Measurements from ENCODE around the gene GPR65.

Gene GPR65

DNA sequence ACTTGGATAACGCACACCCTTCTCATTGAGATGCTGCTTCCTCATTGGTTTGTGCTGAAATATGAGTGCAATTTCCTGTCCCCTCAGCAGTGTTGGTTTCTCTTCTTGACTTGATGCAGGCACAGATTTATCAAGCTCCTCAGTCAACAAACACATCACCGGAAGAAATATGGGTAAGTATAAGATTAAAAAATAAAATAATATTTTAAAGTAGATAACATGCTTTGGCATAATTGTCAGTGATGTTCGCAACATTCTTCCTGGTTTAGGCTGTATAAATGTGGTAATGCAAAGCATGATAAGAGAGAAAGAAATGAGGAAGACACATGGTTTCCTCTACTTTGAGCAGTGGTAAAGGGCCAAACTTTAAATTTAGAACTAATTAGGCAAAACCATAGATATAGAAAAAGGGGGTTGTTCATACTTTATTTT, at the start of gene GPR65:
TSS of gene GPR65 (plus strand) at position 86 of the 432 bp plus-strand sequence. CDS start 5,713 bp downstream, outside the sequence.
- H3K9me3 Mint-ChIP-seq, result peaks cover 2% of the 10 kb centered on the region
- H3K4me1 Mint-ChIP-seq, result peaks cover 54% of the 10 kb centered on the region
- peaks cover 32% of the 10 kb centered on the region for H3K36me3 Mint-ChIP-seq
- H3K4me3 Mint-ChIP-seq, result peak within 1 kb of the TSS; percentile 90
- H3K27ac Mint-ChIP-seq, result peak within 1 kb of the TSS; percentile 97
- H3K27me3 Mint-ChIP-seq, result no peaks in the 10 kb centered on the region
- DNase-seq, result peak; percentile 49
- CTCF ChIA-PET, result interaction anchor here (1.7 kb wide), 1 partner anchor 12 kb away, joined by 10 read pairs; the partner anchor contains the start of gene GALC

DNA sequence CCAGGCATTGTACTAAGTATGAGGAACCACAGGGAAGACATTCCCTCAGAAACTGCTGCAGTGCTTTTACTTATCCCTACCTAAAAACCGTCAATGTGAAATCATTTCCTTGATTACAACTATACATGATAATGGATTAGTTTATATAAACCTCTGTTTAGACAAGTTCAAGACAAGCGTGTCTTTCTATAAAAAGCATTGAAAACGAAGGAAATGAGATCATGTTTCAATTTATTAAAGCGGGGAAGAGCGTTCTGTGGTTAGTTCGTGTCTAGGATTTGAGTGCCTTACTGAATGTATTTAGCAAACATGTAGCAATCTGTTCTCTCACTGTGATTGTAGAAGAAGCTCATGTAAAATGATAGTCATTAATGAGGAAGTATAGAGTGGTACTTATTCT, 49.4 kb upstream of the GPR65 start:
- peaks cover 48% of the 10 kb centered on the region for H3K4me1 Mint-ChIP-seq
- peaks cover 2% of the 10 kb centered on the region for H3K9me3 Mint-ChIP-seq
- H3K27ac Mint-ChIP-seq, result no peak overlapping the region
- H3K36me3 Mint-ChIP-seq, result peaks cover 35% of the 10 kb centered on the region
- H3K27me3 Mint-ChIP-seq, result no peaks in the 10 kb centered on the region
- H3K4me3 Mint-ChIP-seq, result no peak overlapping the region
- CTCF ChIA-PET, result interaction anchor here (1.0 kb wide), 1 partner anchor 10 kb away, joined by 3 read pairs; no protein-coding TSS in a partner anchor
- DNase-seq, result no peak

- Mint-ChIP-seq H3K27ac (no peak overlapping the region), H3K36me3 (peaks cover 53% of the 10 kb centered on the region), H3K27me3 (no peaks in the 10 kb centered on the region), H3K4me3 (no peak overlapping the region), H3K4me1 (peaks cover 17% of the 10 kb centered on the region), H3K9me3 (peaks cover 2% of the 10 kb centered on the region)
- no peak for DNase-seq
- CTCF ChIA-PET, result no interaction called here
These were observed 44.7 kb upstream of the GPR65 start for GRCh38 chr14:87960013-87960787.

- peaks cover 11% of the 10 kb centered on the region for H3K4me1 Mint-ChIP-seq
- CTCF ChIA-PET, result no interaction called here
- no peak overlapping the region for H3K27ac Mint-ChIP-seq
- DNase-seq, result no peak
- H3K27me3 Mint-ChIP-seq, result no peaks in the 10 kb centered on the region
- H3K36me3 Mint-ChIP-seq, result peaks cover 54% of the 10 kb centered on the region
- peaks cover 2% of the 10 kb centered on the region for H3K9me3 Mint-ChIP-seq
- H3K4me3 Mint-ChIP-seq, result no peak overlapping the region
These were observed 43.7 kb upstream of the GPR65 start for GRCh38 chr14:87961246-87961645.

DNA sequence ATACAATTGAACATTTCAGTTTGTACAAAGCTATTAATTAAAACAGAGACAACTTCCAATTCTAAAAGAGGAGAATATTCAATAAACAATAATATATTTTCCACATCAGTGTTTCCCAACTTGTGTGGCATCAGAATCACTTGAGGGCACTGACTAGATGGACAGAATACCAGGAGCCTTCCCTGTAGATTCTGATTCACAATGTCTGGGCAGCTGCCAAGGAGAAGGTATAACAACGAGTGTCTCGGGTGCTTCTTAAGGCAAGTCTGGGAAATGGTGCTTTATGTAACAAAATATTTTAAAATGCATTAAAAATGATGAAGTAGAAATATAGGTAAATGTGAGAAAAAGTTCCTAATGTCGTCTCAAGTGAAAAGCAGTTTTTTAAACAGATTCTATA, 38.1 kb upstream of the GPR65 start:
- DNase-seq, result no peak
- peaks cover 37% of the 10 kb centered on the region for H3K36me3 Mint-ChIP-seq

GRCh38 chr14:87967496-87967895, 37.4 kb upstream of the GPR65 start:
- Mint-ChIP-seq H3K9me3 (no peaks in the 10 kb centered on the region), H3K27ac (no peak overlapping the region), H3K4me3 (no peak overlapping the region), H3K27me3 (no peaks in the 10 kb centered on the region), H3K36me3 (peaks cover 35% of the 10 kb centered on the region), H3K4me1 (no peaks in the 10 kb centered on the region)
- CTCF ChIA-PET, result interaction anchor here (1.7 kb wide), 1 partner anchor 201 kb away, joined by 3 read pairs; no protein-coding TSS in a partner anchor
- DNase-seq, result no peak

More for the DNA sequence above, 38.1 kb upstream of the GPR65 start:
- Mint-ChIP-seq H3K4me3 (no peak overlapping the region), H3K27ac (no peak overlapping the region), H3K9me3 (no peaks in the 10 kb centered on the region), H3K27me3 (no peaks in the 10 kb centered on the region), H3K4me1 (no peaks in the 10 kb centered on the region)
- CTCF ChIA-PET, result interaction anchor here (1.0 kb wide), 1 partner anchor 21 kb away, joined by 3 read pairs; no protein-coding TSS in a partner anchor

GRCh38 chr14:87971010-87971409, 33.9 kb upstream of the GPR65 start:
- no peak for DNase-seq
- Mint-ChIP-seq H3K9me3 (no peaks in the 10 kb centered on the region), H3K4me1 (no peaks in the 10 kb centered on the region), H3K27me3 (no peaks in the 10 kb centered on the region), H3K36me3 (peaks cover 27% of the 10 kb centered on the region), H3K27ac (no peak overlapping the region), H3K4me3 (no peak overlapping the region)
- CTCF ChIA-PET, result no interaction called here

DNA sequence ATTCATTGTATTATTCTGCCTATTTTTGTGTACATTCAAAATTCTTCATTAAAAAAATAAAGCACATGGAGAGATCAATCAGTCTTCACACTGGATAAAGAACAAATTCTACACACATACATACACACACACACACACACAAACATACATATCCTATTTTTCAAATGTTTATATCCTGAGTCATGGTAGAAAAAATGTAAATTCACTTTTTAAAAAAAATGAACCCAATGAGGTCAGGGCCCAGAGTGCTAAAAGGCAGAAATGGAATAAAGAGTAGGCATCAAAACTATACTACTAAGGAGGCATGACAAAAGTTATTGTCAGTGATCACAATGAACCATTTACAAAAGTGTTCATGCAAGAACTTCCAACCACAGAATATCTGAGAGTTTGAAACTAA, 29.3 kb upstream of the GPR65 start:
- H3K4me3 Mint-ChIP-seq, result no peak overlapping the region
- CTCF ChIA-PET, result no interaction called here
- no peak for DNase-seq
- H3K9me3 Mint-ChIP-seq, result no peaks in the 10 kb centered on the region
- no peak overlapping the region for H3K27ac Mint-ChIP-seq
- H3K36me3 Mint-ChIP-seq, result peaks cover 31% of the 10 kb centered on the region
- H3K4me1 Mint-ChIP-seq, result no peaks in the 10 kb centered on the region
- no peaks in the 10 kb centered on the region for H3K27me3 Mint-ChIP-seq

DNA sequence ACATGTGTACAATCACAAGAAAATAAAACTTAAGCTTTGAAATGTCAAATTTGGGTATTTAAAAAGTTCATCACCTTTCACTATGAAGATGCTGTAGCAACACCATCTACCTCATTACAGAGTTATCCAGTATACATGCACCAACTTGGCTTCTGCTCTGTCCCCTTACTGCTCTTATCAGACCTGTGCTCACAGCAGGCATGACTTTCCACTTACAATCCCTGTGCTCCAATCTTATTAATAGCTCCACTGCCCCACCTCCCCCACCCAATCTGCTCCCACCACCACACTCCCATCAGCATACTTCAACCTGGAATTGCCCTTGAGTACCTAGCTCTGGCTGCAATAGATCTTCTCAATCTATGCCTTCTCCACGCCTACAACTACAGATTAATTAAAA, 25.2 kb upstream of the GPR65 start:
- CTCF ChIA-PET, result no interaction called here
- H3K27ac Mint-ChIP-seq, result no peak overlapping the region

DNA sequence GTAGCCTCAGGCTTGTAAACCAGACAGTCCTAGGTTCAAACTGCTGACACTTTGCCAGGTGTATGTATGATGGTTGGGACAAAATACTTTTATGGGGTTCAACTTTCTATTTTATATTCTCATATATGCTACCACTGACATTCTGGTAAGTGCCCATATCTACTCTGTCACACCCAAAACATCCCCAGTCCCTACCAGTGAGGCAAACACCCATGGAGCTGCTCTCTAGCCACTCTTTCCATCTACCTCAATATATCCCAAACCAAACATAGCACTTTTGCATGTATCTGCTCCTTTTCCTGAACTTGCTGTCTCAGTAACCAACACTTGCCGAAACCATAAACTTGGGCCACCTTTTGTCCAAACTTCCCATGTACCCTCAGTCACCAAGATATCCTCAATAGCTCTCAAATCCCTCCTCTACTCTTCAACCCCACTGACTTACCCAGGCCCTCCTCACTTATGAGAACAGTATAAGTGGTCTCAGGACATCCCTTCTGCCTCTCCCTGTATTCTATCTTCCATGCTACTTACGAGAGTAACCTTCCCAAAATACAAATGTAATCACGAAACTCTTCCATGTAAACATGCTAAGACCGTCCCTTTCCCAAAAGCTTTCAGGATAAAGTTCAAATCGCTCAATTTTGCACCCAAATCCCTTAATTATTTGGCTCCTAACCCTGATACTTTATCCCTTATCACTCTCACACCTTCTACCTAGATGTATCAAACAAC, 15.5 kb upstream of the GPR65 start:
- Mint-ChIP-seq H3K27ac (no peak overlapping the region), H3K4me1 (peaks cover 31% of the 10 kb centered on the region), H3K4me3 (no peak overlapping the region), H3K9me3 (no peaks in the 10 kb centered on the region), H3K36me3 (peaks cover 9% of the 10 kb centered on the region), H3K27me3 (no peaks in the 10 kb centered on the region)
- DNase-seq, result no peak
- CTCF ChIA-PET, result no interaction called here

More for the DNA sequence above, 25.2 kb upstream of the GPR65 start:
- no peaks in the 10 kb centered on the region for H3K4me1 Mint-ChIP-seq
- H3K9me3 Mint-ChIP-seq, result no peaks in the 10 kb centered on the region
- no peaks in the 10 kb centered on the region for H3K27me3 Mint-ChIP-seq
- H3K36me3 Mint-ChIP-seq, result peaks cover 37% of the 10 kb centered on the region
- H3K4me3 Mint-ChIP-seq, result no peak overlapping the region
- DNase-seq, result no peak

GRCh38 chr14:87989956-87990299, 15.0 kb upstream of the GPR65 start:
- peaks cover 36% of the 10 kb centered on the region for H3K4me1 Mint-ChIP-seq

GRCh38 chr14:87990682-87991081, 14.3 kb upstream of the GPR65 start:
- no peaks in the 10 kb centered on the region for H3K9me3 Mint-ChIP-seq
- CTCF ChIA-PET, result no interaction called here
- no peak overlapping the region for H3K27ac Mint-ChIP-seq
- peaks cover 10% of the 10 kb centered on the region for H3K36me3 Mint-ChIP-seq
- H3K27me3 Mint-ChIP-seq, result no peaks in the 10 kb centered on the region
- peaks cover 44% of the 10 kb centered on the region for H3K4me1 Mint-ChIP-seq
- H3K4me3 Mint-ChIP-seq, result no peak overlapping the region
- no peak for DNase-seq

More at GRCh38 chr14:87989956-87990299, 15.0 kb upstream of the GPR65 start:
- CTCF ChIA-PET, result no interaction called here
- H3K27ac Mint-ChIP-seq, result no peak overlapping the region
- DNase-seq, result no peak
- peaks cover 10% of the 10 kb centered on the region for H3K36me3 Mint-ChIP-seq
- no peak overlapping the region for H3K4me3 Mint-ChIP-seq
- H3K9me3 Mint-ChIP-seq, result no peaks in the 10 kb centered on the region
- no peaks in the 10 kb centered on the region for H3K27me3 Mint-ChIP-seq

DNA sequence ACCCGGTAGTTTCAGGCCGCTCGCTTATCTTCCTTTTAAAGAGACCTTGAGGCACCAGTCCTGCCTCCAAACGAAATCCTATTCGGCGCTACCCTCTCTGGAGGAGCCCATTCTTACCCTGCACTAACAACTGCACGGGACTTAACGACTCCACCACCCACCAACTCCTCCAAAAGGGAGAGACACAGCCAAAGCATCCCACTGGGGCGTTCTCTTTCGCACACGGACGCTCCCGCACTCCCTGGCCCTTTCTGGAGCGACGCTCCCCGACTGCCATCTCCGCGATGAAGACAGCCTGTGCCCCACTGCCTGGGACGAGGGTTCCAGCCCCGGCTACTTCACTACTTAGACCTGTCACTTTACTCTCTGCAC, 12.6 kb upstream of the GPR65 start:
- no peaks in the 10 kb centered on the region for H3K27me3 Mint-ChIP-seq
- peak overlapping the region; percentile 81 for H3K4me3 Mint-ChIP-seq
- DNase-seq, result no peak
- CTCF ChIA-PET, result interaction anchor here (0.9 to 1.8 kb wide), 2 partner anchors 10 to 178 kb away, joined by 4 to 5 read pairs; no protein-coding TSS in a partner anchor
- peaks cover 55% of the 10 kb centered on the region for H3K4me1 Mint-ChIP-seq
- peak overlapping the region; percentile 91 for H3K27ac Mint-ChIP-seq
- H3K9me3 Mint-ChIP-seq, result no peaks in the 10 kb centered on the region
- peaks cover 4% of the 10 kb centered on the region for H3K36me3 Mint-ChIP-seq

DNA sequence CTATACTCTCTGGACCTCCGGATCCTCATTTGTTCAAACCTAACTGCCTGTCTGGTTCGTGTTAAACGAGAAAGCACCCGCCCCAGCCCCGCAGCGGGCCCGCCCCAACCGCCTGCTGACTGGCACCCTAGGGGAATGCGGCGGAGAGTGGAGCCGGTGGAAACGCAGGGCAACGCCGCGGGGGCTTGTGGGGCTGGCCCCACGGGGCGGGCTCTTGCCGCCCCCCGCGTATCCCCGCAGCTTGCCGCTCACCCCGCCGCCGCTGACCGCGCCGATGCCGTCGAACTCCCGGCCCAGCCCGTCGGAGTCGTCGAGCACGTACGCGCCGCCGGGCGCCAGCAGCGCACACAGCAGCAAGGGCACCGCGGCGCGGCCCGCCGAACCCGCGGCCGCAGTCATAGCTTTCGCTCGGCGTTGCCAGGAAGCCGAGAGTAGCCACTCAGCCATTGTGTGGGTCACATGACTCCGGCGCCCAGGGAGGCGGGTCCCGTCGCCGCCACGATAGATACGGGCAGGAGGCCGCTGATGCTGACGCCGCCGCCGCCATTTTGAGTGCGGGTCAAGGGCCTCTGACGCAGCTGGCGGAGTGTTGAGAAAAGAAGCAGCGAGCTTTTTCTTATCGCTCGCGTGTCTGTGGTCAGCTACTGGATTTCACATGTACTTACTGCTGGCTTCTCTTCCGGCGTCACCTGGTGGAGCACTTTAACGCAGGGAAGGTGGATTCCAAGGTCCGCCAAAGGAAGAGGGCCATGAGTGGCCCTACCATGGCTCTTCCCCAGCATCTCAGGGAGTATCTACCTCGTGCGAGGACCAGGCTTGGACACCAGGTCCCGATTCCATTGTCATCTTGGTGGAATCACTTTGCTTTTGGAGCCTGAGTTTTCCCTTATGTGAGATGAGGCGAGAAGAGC, 12.0 kb upstream of the GPR65 start, which contains the start of gene GALC:
TSS of gene GALC (minus strand) at position 465 of the 911 bp plus-strand sequence. CDS start at position 447, 18 bp downstream.
- CTCF ChIA-PET, result interaction anchor here (0.5 to 1.8 kb wide), 10 partner anchors 9 to 1970 kb away, joined by 3 to 10 read pairs (median 4); partner anchors contain the start of gene GPR65
- peak within 1 kb of the TSS; percentile 81 for H3K4me3 Mint-ChIP-seq
- peaks cover 4% of the 10 kb centered on the region for H3K36me3 Mint-ChIP-seq
- peak within 1 kb of the TSS; percentile 96 for H3K27ac Mint-ChIP-seq
- H3K9me3 Mint-ChIP-seq, result no peaks in the 10 kb centered on the region
- peaks cover 55% of the 10 kb centered on the region for H3K4me1 Mint-ChIP-seq
- H3K27me3 Mint-ChIP-seq, result no peaks in the 10 kb centered on the region
- peak; percentile 97 for DNase-seq
